H1 (cell line): ENCODE results near the gene COASY. TPM values are rescaled to one million over a fixed set of nuclear protein-coding genes. Genes with fewer than 3 reads are reported as not detected.

Source experiments
- CTCF ChIA-PET: fragments of 300-600 bp; sonication (Branson Sonifier 250); formaldehyde crosslinking; loops from one replicate; lab custom pipeline; 2021; ENCODE audit not compliant: partially characterized antibody; lab: Charles Lee
- POLR2A ChIA-PET: fragments of 300-600 bp; sonication (Branson Sonifier 250); formaldehyde crosslinking; loops from one replicate; lab custom pipeline; 2021; ENCODE audit warnings: inconsistent platforms; ENCODE audit not compliant: partially characterized antibody; lab: Charles Lee
- DNase-seq, 2 experiments: peaks; one replicate each; pipeline versions ENCODE4 v3.0.0 to v3.0.0-alpha.2; 2010 to 2022; ENCODE audit warnings: low spot score in 2 of 2, low read depth in 1 of 2, mixed read lengths in 1 of 2
- FAIRE-seq: peaks from 2 replicates; lab custom pipeline; 2011; peaks lifted over from hg19 to GRCh38; lab: Jason Lieb, UNC
- H2AFZ ChIP-seq: 2 replicates; pipeline ENCODE4 v1.8.1; 2012; ENCODE audit warnings: low read length, inconsistent platforms
- H2AK5ac ChIP-seq: 2 replicates; pipeline ENCODE4 v1.6.1; 2013; ENCODE audit warnings: low read depth, low read length
- H2BK120ac ChIP-seq: replicated peaks from 2 replicates; pipeline ENCODE3; 2013; ENCODE audit warnings: low read depth, low read length, inconsistent platforms
- H2BK12ac ChIP-seq: 2 replicates; pipeline ENCODE4 v1.6.1; 2013; ENCODE audit warnings: low read depth, low read length
- H2BK15ac ChIP-seq: 2 replicates; pipeline ENCODE4 v1.6.1; 2013; ENCODE audit warnings: low read length
- H2BK20ac ChIP-seq: 2 replicates; pipeline ENCODE4 v1.6.1; 2013; ENCODE audit warnings: low read length
- H2BK5ac ChIP-seq: 2 replicates; pipeline ENCODE4 v1.6.1; 2013; ENCODE audit warnings: low read depth, low read length
- H3K14ac ChIP-seq: 2 replicates; pipeline ENCODE4 v1.6.1; 2013; ENCODE audit warnings: inconsistent platforms; ENCODE audit not compliant: insufficient read length
- H3K18ac ChIP-seq: 2 replicates; pipeline ENCODE4 v1.6.1; 2013; ENCODE audit warnings: low read length; ENCODE audit errors: extremely low read depth
- H3K23ac ChIP-seq: 2 replicates; pipeline ENCODE4 v1.6.1; 2013; ENCODE audit warnings: inconsistent platforms; ENCODE audit not compliant: insufficient read length
- H3K23me2 ChIP-seq: 2 replicates; pipeline ENCODE4 v1.6.1; 2013; ENCODE audit warnings: low read depth, low read length
- H3K27ac ChIP-seq: 2 replicates; pipeline ENCODE4 v1.6.1; 2011; ENCODE audit warnings: low read depth, low read length, inconsistent platforms
- H3K27me3 ChIP-seq, 4 experiments: replicated peaks in 1 of 4; 1 replicate in 1 of 4; 2 replicates in 3 of 4; pipeline versions ENCODE4 v1.6.1 to v1.8.1; 2011 to 2013; ENCODE audit warnings: low read length in 3 of 4, mild to moderate bottlenecking in 3 of 4, inconsistent platforms in 2 of 4, mixed read lengths in 2 of 4, moderate library complexity in 1 of 4; ENCODE audit not compliant: control insufficient read depth in 3 of 4, insufficient read depth in 3 of 4; ENCODE audit errors: extremely low read depth in 1 of 4
- H3K36me3 ChIP-seq, 4 experiments: 2 replicates each; pipeline versions ENCODE4 v1.6.1 to v1.8.1; 2011 to 2013; ENCODE audit warnings: mild to moderate bottlenecking in 4 of 4, low read length in 3 of 4, moderate library complexity in 2 of 4, control low read depth in 1 of 4, inconsistent platforms in 1 of 4; ENCODE audit not compliant: insufficient read depth in 4 of 4, control insufficient read depth in 2 of 4
- H3K4ac ChIP-seq: replicated peaks from 2 replicates; pipeline ENCODE3; 2013; ENCODE audit warnings: low read length, low read depth, mixed read lengths, inconsistent platforms; ENCODE audit not compliant: insufficient read length
- H3K4me1 ChIP-seq, 4 experiments: replicated peaks in 1 of 4; 1 replicate in 1 of 4; 2 replicates in 3 of 4; pipeline versions ENCODE4 v1.6.1 to v1.8.1; 2011 to 2013; ENCODE audit warnings: low read length in 3 of 4, inconsistent platforms in 2 of 4, mixed read lengths in 1 of 4; ENCODE audit not compliant: insufficient read depth in 4 of 4, control insufficient read depth in 3 of 4
- H3K4me2 ChIP-seq, 2 experiments: 2 replicates each; pipeline versions ENCODE4 v1.6.1 to v1.8.1; 2011 to 2013; ENCODE audit warnings: low read depth in 2 of 2, low read length in 2 of 2, control low read depth in 1 of 2, inconsistent platforms in 1 of 2, mild to moderate bottlenecking in 1 of 2; ENCODE audit not compliant: insufficient read depth in 1 of 2
- H3K4me3 ChIP-seq, 4 experiments: fragments of 200-600, 300-600 bp in 1 of 4; sonication (generic), shearing (Covaris generic), sonication (Bioruptor Twin) in 1 of 4; 2 replicates each; pipeline versions ENCODE4 v1.5.1 to v1.8.1; 2011 to 2016; ENCODE audit warnings: low read length in 4 of 4, low read depth in 3 of 4, control low read depth in 2 of 4, inconsistent platforms in 2 of 4, mild to moderate bottlenecking in 2 of 4, mixed read lengths in 1 of 4, moderate library complexity in 1 of 4; ENCODE audit not compliant: insufficient read depth in 2 of 4; ENCODE audit errors: extremely low read depth in 1 of 4
- H3K56ac ChIP-seq: replicated peaks from 2 replicates; pipeline ENCODE3; 2013; ENCODE audit warnings: low read depth, mild to moderate bottlenecking, mixed read lengths, low read length, inconsistent platforms; ENCODE audit not compliant: insufficient read length
- H3K79me1 ChIP-seq: 2 replicates; pipeline ENCODE4 v1.6.1; 2013; ENCODE audit warnings: low read depth, low read length, control low read depth
- H3K79me2 ChIP-seq, 2 experiments: 2 replicates each; pipeline versions ENCODE4 v1.6.1 to v1.8.1; 2012 to 2013; ENCODE audit warnings: low read length in 2 of 2, mild to moderate bottlenecking in 2 of 2, inconsistent platforms in 1 of 2; ENCODE audit not compliant: insufficient read depth in 2 of 2, control insufficient read depth in 1 of 2
- H3K9ac ChIP-seq, 4 experiments: replicated peaks in 1 of 4; 1 replicate in 1 of 4; 2 replicates in 3 of 4; pipeline versions ENCODE4 v1.6.1 to v1.8.1; 2011 to 2013; ENCODE audit warnings: low read depth in 3 of 4, low read length in 3 of 4, control low read depth in 2 of 4, mild to moderate bottlenecking in 2 of 4, moderate library complexity in 2 of 4, inconsistent platforms in 1 of 4; ENCODE audit errors: extremely low read depth in 1 of 4
- H3K9me3 ChIP-seq, 2 experiments: 2 replicates each; pipeline versions ENCODE4 v1.6.1 to v1.8.1; 2012 to 2013; ENCODE audit warnings: mild to moderate bottlenecking in 2 of 2, moderate library complexity in 2 of 2, control low read depth in 1 of 2, inconsistent platforms in 1 of 2, low read depth in 1 of 2, low read length in 1 of 2, mixed read lengths in 1 of 2; ENCODE audit not compliant: insufficient read depth in 2 of 2
- H4K20me1 ChIP-seq, 2 experiments: replicated peaks in 1 of 2; 2 replicates each; pipeline versions ENCODE3 to v1.8.1; 2011 to 2013; ENCODE audit warnings: inconsistent platforms in 2 of 2, low read length in 2 of 2, mild to moderate bottlenecking in 1 of 2; ENCODE audit not compliant: insufficient read depth in 2 of 2, control insufficient read depth in 1 of 2
- H4K5ac ChIP-seq: 2 replicates; pipeline ENCODE4 v1.6.1; 2013; ENCODE audit warnings: low read length, low read depth, mixed read lengths, inconsistent platforms; ENCODE audit not compliant: insufficient read length
- H4K8ac ChIP-seq: 2 replicates; pipeline ENCODE4 v1.8.0; 2013; ENCODE audit warnings: mild to moderate bottlenecking, moderate library complexity, low read length, inconsistent platforms; ENCODE audit not compliant: insufficient read depth; ENCODE audit errors: extremely low read depth
- H4K91ac ChIP-seq: replicated peaks from 2 replicates; pipeline ENCODE3; 2013; ENCODE audit warnings: low read length, mixed read lengths, inconsistent platforms; ENCODE audit not compliant: insufficient read length
- CEBPB ChIP-seq: IDR thresholded peaks from 2 replicates; pipeline ENCODE4 v1.6.1; 2012; ENCODE audit warnings: low read depth, low read length
- CHD1 ChIP-seq: IDR thresholded peaks from 2 replicates; pipeline ENCODE4 v1.6.1; 2012; ENCODE audit warnings: low read depth, low read length, improper control_type of control experiment
- CHD2 ChIP-seq: IDR thresholded peaks from 2 replicates; pipeline ENCODE4 v1.6.1; 2012; ENCODE audit warnings: low read length, improper control_type of control experiment
- FOSL1 ChIP-seq: IDR thresholded peaks from 2 replicates; pipeline ENCODE4 v1.6.1; 2011; ENCODE audit warnings: mild to moderate bottlenecking, low read depth, low read length, moderate library complexity; ENCODE audit not compliant: insufficient read depth
- GABPA ChIP-seq: IDR thresholded peaks from 2 replicates; pipeline ENCODE4 v1.6.1; 2011; ENCODE audit warnings: mild to moderate bottlenecking, low read length, moderate library complexity, borderline replicate concordance; ENCODE audit not compliant: insufficient read depth
- KDM4A ChIP-seq: IDR thresholded peaks from one replicate; pipeline ENCODE4 v1.7.1; 2012; ENCODE audit warnings: low read depth, mild to moderate bottlenecking, moderate library complexity, low read length, inconsistent platforms; ENCODE audit not compliant: severe bottlenecking
- RBBP5 ChIP-seq: IDR thresholded peaks from 2 replicates; pipeline ENCODE4 v1.7.1; 2012; ENCODE audit warnings: low read depth, mild to moderate bottlenecking, inconsistent platforms, low read length, moderate library complexity, borderline replicate concordance
- SP4 ChIP-seq: IDR thresholded peaks from 2 replicates; pipeline ENCODE4 v1.6.1; 2012; ENCODE audit warnings: low read length, inconsistent platforms
- TAF1 ChIP-seq: IDR thresholded peaks from 2 replicates; pipeline ENCODE4 v1.6.1; 2011; ENCODE audit warnings: mild to moderate bottlenecking, low read depth, low read length
- TAF7 ChIP-seq: optimal IDR thresholded peaks from 2 replicates; pipeline ENCODE3; 2011; ENCODE audit warnings: low read depth, mild to moderate bottlenecking, inconsistent platforms, low read length, moderate library complexity, borderline replicate concordance
- WGBS, 2 experiments: shearing (Covaris generic) in 1 of 2; methylation state at CpG; one replicate each; pipeline versions ENCODE4 v1.1.6 to v1.1.7; 2013 to 2015; ENCODE audit warnings: low lambda C conversion rate in 2 of 2, mixed read lengths in 2 of 2, inconsistent platforms in 1 of 2, low coverage in 1 of 2, missing lambda C conversion rate in 1 of 2; ENCODE audit not compliant: insufficient replicate concordance in 2 of 2, insufficient coverage in 1 of 2, insufficient read length in 1 of 2; ENCODE audit errors: extremely low coverage in 1 of 2, missing lambda C conversion rate in 1 of 2; 5-methylcytosine and 5-hydroxymethylcytosine counted together
- polyA plus RNA-seq, 7 experiments: library from polyadenylated mRNA; depleted of rRNA in 3 of 7; stranded (reverse) in 5 of 7; unstranded in 2 of 7; fragments of >200 nt in 5 of 7; fragments of 200-250 nt in 2 of 7; gene quantifications; 1 replicate in 5 of 7; 2 replicates in 1 of 7; 4 replicates in 1 of 7; pipeline versions ENCODE4 v1.2.1 to v1.2.3, GENCODE V29; 2011 to 2013; ENCODE audit warnings: missing spikeins in 2 of 7, mixed read lengths in 2 of 7
- total RNA-seq: library from RNA; stranded (reverse); fragmentation: NEBNext Ultra II Directional; extraction: Animal tissue kit (Norgen Biotek cat#: 25700); gene quantifications from 2 replicates; pipeline ENCODE4 v1.2.1, GENCODE V29; 2021
- TF ChIP-seq, protein P1 (sequence below): IDR thresholded peaks from 2 replicates; pipeline ENCODE4 v1.6.1; 2012; ENCODE audit warnings: inconsistent platforms
- TF ChIP-seq, protein P2 (sequence below): IDR thresholded peaks from 2 replicates; pipeline ENCODE4 v1.6.1; 2011; ENCODE audit warnings: low read depth, mild to moderate bottlenecking, low read length; ENCODE audit not compliant: insufficient read depth

The COASY gene
- total and polyA plus RNA-seq, 2 of the 8 experiments (the other 6 are each of a cell fraction or from before 2014, with no cell fraction given) = 64.5 to 100 TPM

DNA sequence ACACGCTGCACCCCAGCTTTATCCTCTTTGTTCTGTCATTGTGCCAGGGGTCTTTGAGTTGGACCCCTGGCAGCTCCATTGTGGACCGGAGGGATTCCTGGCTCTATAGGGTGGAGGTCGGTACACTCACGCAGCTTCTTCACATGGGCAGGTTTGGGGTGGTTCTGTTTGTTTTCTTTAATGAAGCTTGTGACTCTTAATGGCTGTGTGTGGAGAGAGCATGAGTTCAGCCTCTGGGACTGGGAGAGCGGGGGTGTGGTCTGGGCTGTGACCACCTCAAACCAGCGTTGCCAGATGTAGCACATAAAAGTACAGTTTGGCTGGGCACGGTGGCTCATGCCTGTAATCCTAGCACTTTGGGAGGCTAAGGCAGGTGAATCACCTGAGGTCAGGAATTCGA lies 47.1 kb upstream of the COASY start:
- ChIA-PET POLR2A (interaction anchor here (0.9 to 1.6 kb wide), 4 partner anchors 9 to 92 kb away, joined by 3 to 7 read pairs (median 4); no protein-coding TSS in a partner anchor), CTCF (interaction anchor here (0.6 to 2.5 kb wide), 16 partner anchors 9 to 202 kb away, joined by 3 to 10 read pairs (median 4); no protein-coding TSS in a partner anchor)
- FAIRE-seq (no peak), DNase-seq (no peak)
- H3K4ac ChIP-seq = no peak overlapping the region
- H2BK20ac ChIP-seq = no peak overlapping the region
- H4K8ac ChIP-seq = no peak overlapping the region
- H4K5ac ChIP-seq = no peak overlapping the region
- H3K9me3 ChIP-seq = no peaks in the 10 kb centered on the region
- no peak overlapping the region for H2BK12ac ChIP-seq
- no peaks in the 10 kb centered on the region; a peak in 4 of 7 replicates for H3K27me3 ChIP-seq
- H2BK120ac ChIP-seq = no peak overlapping the region
- H4K20me1 ChIP-seq = peaks cover 2 to 3% of the 10 kb centered on the region in 2 experiments
- no peak overlapping the region for H4K91ac ChIP-seq
- H3K4me1 ChIP-seq = peaks cover 5 to 10% (median 8%) of the 10 kb centered on the region in 4 experiments
- no peak overlapping the region for H3K9ac ChIP-seq
- no peak overlapping the region for H3K4me2 ChIP-seq
- peaks cover 0 to 5% (median 2%) of the 10 kb centered on the region in 4 experiments; a peak in 1 of 8 replicates for H3K36me3 ChIP-seq
- H3K23ac ChIP-seq = no peak overlapping the region
- no peak overlapping the region for H3K18ac ChIP-seq
- no peak overlapping the region for H3K14ac ChIP-seq
- no peak overlapping the region for H3K56ac ChIP-seq
- no peaks in the 10 kb centered on the region for H3K23me2 ChIP-seq
- WGBS, 2 experiments = 87% methylated on average over 8 of the region's 8 CpGs; no CpG with 5 or more reads in 1 of the 2 experiments
- no peak overlapping the region; the same call in 1 of the 2 replicates for H2BK5ac ChIP-seq
- H3K4me3 ChIP-seq = no peak overlapping the region
- no peak overlapping the region for H3K27ac ChIP-seq
- H3K79me2 ChIP-seq = no peaks in the 10 kb centered on the region
- no peaks in the 10 kb centered on the region for H3K79me1 ChIP-seq
- H2AFZ ChIP-seq = no peak overlapping the region
- H2AK5ac ChIP-seq = no peak overlapping the region
- TF ChIP-seq FOSL1 (no peak), CHD2 (no peak), TAF1 (no peak), GABPA (no peak), SP4 (no peak), KDM4A (no peak), TAF7 (no peak), CHD1 (no peak), CEBPB (no peak), RBBP5 (no peak)
- TF ChIP-seq, protein P1, sequence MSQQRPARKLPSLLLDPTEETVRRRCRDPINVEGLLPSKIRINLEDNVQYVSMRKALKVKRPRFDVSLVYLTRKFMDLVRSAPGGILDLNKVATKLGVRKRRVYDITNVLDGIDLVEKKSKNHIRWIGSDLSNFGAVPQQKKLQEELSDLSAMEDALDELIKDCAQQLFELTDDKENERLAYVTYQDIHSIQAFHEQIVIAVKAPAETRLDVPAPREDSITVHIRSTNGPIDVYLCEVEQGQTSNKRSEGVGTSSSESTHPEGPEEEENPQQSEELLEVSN = no peak
- TF ChIP-seq, protein P2, sequence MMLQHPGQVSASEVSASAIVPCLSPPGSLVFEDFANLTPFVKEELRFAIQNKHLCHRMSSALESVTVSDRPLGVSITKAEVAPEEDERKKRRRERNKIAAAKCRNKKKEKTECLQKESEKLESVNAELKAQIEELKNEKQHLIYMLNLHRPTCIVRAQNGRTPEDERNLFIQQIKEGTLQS = no peak
- TF ChIP-seq, all 59 proteins: peak for 0
- no peak overlapping the region for H2BK15ac ChIP-seq
